ENCODE measurements around the gene RNASE9. TPM values are rescaled to one million over a fixed set of nuclear protein-coding genes. Genes with fewer than 3 reads are reported as not detected.

The RNASE9 gene
- polyA plus RNA-seq, 3 donors = not detected

DNA sequence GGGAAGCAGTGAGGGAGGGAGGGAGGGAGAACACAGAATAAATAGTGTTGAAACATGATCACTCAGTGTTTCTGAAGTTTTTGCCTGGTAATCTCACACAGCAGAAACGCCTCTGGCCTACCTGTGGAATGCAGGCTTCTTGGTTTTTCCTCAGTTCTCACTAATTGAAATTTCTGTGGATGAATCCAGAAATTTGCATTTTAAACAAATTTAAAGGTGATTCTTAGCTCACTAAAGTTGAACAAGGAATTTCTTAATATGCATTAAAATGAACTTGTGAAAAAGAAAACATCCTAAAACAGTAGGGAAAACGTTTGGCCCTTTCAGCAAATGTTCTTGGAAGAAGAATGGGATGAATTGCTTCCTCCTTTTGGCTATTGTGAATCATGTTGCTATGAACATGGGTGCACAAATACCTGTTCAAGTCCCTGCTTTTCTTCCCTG is 1.4 kb downstream of the RNASE9 start:
- H3K4me1 ChIP-seq (ENCODE audit: control insufficient read depth in 1 of 2, insufficient read depth in 2 of 2, low read length in 2 of 2) = peaks cover 9 to 16% of the 10 kb centered on the region in 2 donors
- no CpG with 5 or more reads among the region's 2 CpGs for WGBS (ENCODE audit: insufficient coverage)
- no peak overlapping the region for H3K4me2 ChIP-seq (replicated peaks; ENCODE audit: extremely low read depth, low read length, poor library complexity, severe bottlenecking)
- no peaks in the 10 kb centered on the region for H4K20me1 ChIP-seq (ENCODE audit: insufficient read depth, low read length)
- H3K9me3 Mint-ChIP-seq = no peaks in the 10 kb centered on the region
- no peak overlapping the region for H2AFZ ChIP-seq (ENCODE audit: insufficient read depth, low read depth, low read length, poor library complexity, severe bottlenecking)
- H3K27ac Mint-ChIP-seq = no peak overlapping the region
- no peaks in the 10 kb centered on the region for H3K36me3 Mint-ChIP-seq
- peaks cover 0 to 2% (median 0%) of the 10 kb centered on the region in 3 donors for H3K27me3 Mint-ChIP-seq (ENCODE audit: low read depth in 3 of 3)
- H3K9ac ChIP-seq (ENCODE audit: insufficient read depth, low read length, poor library complexity, severe bottlenecking) = no peak overlapping the region
- TF ChIP-seq, protein P1, sequence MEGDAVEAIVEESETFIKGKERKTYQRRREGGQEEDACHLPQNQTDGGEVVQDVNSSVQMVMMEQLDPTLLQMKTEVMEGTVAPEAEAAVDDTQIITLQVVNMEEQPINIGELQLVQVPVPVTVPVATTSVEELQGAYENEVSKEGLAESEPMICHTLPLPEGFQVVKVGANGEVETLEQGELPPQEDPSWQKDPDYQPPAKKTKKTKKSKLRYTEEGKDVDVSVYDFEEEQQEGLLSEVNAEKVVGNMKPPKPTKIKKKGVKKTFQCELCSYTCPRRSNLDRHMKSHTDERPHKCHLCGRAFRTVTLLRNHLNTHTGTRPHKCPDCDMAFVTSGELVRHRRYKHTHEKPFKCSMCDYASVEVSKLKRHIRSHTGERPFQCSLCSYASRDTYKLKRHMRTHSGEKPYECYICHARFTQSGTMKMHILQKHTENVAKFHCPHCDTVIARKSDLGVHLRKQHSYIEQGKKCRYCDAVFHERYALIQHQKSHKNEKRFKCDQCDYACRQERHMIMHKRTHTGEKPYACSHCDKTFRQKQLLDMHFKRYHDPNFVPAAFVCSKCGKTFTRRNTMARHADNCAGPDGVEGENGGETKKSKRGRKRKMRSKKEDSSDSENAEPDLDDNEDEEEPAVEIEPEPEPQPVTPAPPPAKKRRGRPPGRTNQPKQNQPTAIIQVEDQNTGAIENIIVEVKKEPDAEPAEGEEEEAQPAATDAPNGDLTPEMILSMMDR (IDR thresholded peaks at IDR 0.05) = no peak
- H3K4me1 Mint-ChIP-seq = peaks cover 18% of the 10 kb centered on the region
- no peak overlapping the region for H3K4me3 ChIP-seq (replicated peaks in 1 of 3; ENCODE audit: low read depth in 2 of 3, low read length in 3 of 3)
- H3K79me2 ChIP-seq (ENCODE audit: insufficient read depth, low read length) = no peaks in the 10 kb centered on the region
- no peak overlapping the region for H3K4me3 Mint-ChIP-seq
- intact Hi-C loops (cut with micrococcal nuclease) = no loop called here
- H3K27me3 ChIP-seq (ENCODE audit: control insufficient read depth in 2 of 2, insufficient read depth in 2 of 2, low read length in 2 of 2) = no peaks in the 10 kb centered on the region
- DNase-seq = no peak
- H3K9me3 ChIP-seq (replicated peaks in 1 of 2; ENCODE audit: control insufficient read depth in 1 of 2, insufficient read depth in 1 of 2, low read length in 2 of 2) = no peaks in the 10 kb centered on the region
- H3K36me3 ChIP-seq (replicated peaks in 1 of 2; ENCODE audit: control insufficient read depth in 1 of 2, insufficient read depth in 2 of 2, low read length in 2 of 2) = no peaks in the 10 kb centered on the region
- no peak overlapping the region for H3K27ac ChIP-seq (ENCODE audit: low read depth in 1 of 2, low read length in 2 of 2)

DNA sequence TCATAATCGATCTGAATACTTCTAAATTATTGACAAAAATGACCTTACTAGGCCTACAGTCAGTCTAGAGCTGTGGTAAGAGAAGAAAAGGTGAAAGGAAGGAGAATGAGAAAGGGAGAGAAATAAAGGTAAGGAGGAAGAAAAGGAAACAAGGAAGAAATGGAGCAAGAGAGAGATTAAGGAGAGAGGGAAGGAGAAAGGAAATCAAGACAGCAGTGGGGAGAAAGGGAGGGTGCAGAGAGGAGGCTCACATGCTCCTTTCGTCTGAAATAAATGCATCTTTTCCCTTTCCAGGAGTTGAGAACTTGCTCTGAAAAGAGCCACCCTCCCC is 3.7 kb downstream of the RNASE9 start:
- no CpG with 5 or more reads among the region's 2 CpGs for WGBS (ENCODE audit: insufficient coverage)
- Histone ChIP-seq H3K27ac (ENCODE audit: low read depth in 1 of 2, low read length in 2 of 2) (no peak overlapping the region), H3K79me2 (ENCODE audit: insufficient read depth, low read length) (no peaks in the 10 kb centered on the region), H3K9me3 (replicated peaks in 1 of 2; ENCODE audit: control insufficient read depth in 1 of 2, insufficient read depth in 1 of 2, low read length in 2 of 2) (no peaks in the 10 kb centered on the region), H3K27me3 (ENCODE audit: control insufficient read depth in 2 of 2, insufficient read depth in 2 of 2, low read length in 2 of 2) (no peaks in the 10 kb centered on the region), H3K36me3 (replicated peaks in 1 of 2; ENCODE audit: control insufficient read depth in 1 of 2, insufficient read depth in 2 of 2, low read length in 2 of 2) (no peaks in the 10 kb centered on the region), H4K20me1 (ENCODE audit: insufficient read depth, low read length) (no peaks in the 10 kb centered on the region), H2AFZ (ENCODE audit: insufficient read depth, low read depth, low read length, poor library complexity, severe bottlenecking) (peak overlapping the region; percentile 37), H3K4me3 (replicated peaks in 1 of 3; ENCODE audit: low read depth in 2 of 3, low read length in 3 of 3) (no peak overlapping the region), H3K4me1 (ENCODE audit: control insufficient read depth in 1 of 2, insufficient read depth in 2 of 2, low read length in 2 of 2) (peaks cover 9 to 16% of the 10 kb centered on the region in 2 donors), H3K4me2 (replicated peaks; ENCODE audit: extremely low read depth, low read length, poor library complexity, severe bottlenecking) (no peak overlapping the region), H3K9ac (ENCODE audit: insufficient read depth, low read length, poor library complexity, severe bottlenecking) (no peak overlapping the region)
- TF ChIP-seq, protein P1 (IDR thresholded peaks at IDR 0.05) = no peak
- Mint-ChIP-seq H3K27me3 (ENCODE audit: low read depth in 3 of 3) (peaks cover 0 to 2% (median 0%) of the 10 kb centered on the region in 3 donors), H3K4me3 (no peak overlapping the region), H3K4me1 (peaks cover 18% of the 10 kb centered on the region), H3K9me3 (no peaks in the 10 kb centered on the region), H3K36me3 (no peaks in the 10 kb centered on the region), H3K27ac (no peak overlapping the region)
- DNase-seq = no peak
- intact Hi-C loops (cut with micrococcal nuclease) = no loop called here
